HT1080 (cell line): ENCODE data around the gene MPDU1. TPM values are rescaled to one million over a fixed set of nuclear protein-coding genes. Genes with fewer than 3 reads are reported as not detected.

Experiments used
- DNase-seq: peaks from one replicate; pipeline ENCODE4 v3.0.0-alpha.2; 2015; ENCODE audit warnings: low read depth
- polyA plus RNA-seq, 2 experiments: library from polyadenylated mRNA; depleted of rRNA; stranded (reverse); fragments of >200 nt; gene quantifications; 2 replicates each; pipeline ENCODE4 v1.2.3, GENCODE V29; 2015
- total RNA-seq: library from RNA; depleted of rRNA; stranded (reverse); fragments of >200 nt; shearing (Covaris generic); gene quantifications from 2 replicates; pipeline ENCODE4 v1.2.3, GENCODE V29; 2014; rRNA removed

MPDU1 gene
- total RNA-seq: 148 and 177 TPM in 2 replicates
- 158 and 163 TPM in 2 replicates for polyA plus RNA-seq (2015; cell fraction: cytosol; rRNA removed)
- polyA plus RNA-seq (2015; cell fraction: nucleus; rRNA removed): 174 and 184 TPM in 2 replicates

DNA sequence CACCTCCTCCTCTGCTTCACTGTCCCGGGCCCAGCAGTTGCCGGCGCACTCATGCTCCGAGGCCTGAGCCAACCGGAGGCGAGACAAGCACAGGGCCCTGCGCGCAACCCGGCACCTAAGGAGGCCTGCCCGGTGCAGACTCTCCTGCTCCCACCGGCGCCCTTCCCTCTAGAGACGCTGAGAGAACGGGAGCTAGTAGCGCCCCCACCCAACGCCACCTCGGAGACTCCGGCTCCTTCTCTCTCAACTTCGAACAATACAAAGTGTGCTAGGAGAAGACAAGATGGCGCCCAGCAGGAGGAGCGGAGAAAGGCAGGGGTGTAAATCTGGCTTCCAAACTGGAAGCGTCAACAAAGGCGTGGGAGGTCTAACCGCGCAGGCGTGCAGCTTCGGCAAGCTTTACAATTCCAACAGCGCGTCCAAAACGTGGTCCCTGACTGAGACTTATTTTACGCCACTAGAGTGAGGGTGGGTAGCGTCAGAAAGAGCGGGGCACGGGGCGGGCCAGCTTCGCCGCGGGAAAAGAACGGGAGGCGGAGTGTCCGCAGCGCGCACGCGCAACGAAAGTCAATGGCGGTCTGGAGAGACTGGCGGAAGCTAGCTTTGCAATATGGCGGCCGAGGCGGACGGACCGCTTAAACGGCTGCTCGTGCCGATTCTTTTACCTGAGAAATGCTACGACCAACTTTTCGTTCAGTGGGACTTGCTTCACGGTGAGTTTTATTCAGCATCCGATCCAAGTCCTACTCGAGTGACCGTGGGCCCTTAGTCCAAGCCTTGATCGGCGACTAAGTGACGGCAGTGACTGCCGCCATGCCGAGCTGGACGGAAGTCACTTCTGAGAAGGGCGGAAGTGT lies at the start of gene MPDU1:
MPDU1 (plus strand) TSS at position 600 of the 857 bp plus-strand sequence; CDS start at position 611, 11 bp downstream.
- DNase-seq: peak; percentile 94

DNA sequence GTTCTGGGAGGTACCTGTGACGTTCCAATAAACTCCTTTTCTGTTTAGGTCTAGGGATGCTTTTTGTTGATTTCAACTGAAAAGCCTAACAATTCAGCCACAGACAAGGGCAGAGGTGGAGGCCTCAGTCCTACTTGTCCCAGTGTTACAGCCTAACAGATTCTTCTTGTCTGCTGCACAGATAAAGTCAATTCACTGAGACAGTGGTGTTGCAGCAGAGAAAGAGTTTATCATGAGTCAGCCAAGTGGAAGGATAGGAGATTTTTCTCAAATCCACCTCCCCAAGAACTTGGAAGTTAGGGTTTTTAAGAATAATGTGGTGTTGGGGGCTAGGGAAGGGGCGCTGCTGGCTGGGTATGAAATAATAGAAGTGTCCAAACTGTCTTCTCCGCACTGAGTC lies 45.6 kb upstream of the MPDU1 start:
- DNase-seq: no peak

DNA sequence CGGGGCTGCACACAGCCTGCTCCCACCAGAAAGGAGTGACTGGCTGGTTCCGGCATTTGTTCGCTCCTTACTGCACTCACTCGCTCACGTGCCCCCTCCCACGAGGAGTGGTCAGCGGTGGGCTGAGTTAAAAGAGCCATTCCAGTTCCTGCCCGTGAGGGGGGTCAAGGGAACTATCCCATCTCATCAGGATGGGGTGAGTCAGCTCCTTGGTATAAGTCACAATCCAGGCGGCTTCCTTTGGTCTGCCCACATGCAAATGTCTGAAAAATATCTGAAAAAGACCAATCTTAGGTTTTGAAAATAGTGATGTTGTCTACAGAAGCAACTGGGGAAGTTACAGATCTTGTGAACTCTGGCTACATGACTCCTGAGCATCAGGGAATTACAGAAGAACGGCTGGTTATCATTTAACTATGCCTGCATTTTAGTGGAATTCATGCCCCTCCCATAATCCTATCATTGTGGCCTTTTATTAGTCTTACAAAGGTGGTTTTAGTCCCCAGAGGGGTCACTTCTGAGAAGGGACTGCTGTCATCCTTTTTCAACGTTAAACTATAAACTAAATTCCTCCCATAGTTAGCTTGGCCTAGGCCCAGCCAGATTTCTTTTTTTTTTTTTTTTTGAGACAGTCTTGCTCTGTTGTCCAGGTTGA lies 44.6 kb upstream of the MPDU1 start:
- DNase-seq: peak; percentile 64

DNA sequence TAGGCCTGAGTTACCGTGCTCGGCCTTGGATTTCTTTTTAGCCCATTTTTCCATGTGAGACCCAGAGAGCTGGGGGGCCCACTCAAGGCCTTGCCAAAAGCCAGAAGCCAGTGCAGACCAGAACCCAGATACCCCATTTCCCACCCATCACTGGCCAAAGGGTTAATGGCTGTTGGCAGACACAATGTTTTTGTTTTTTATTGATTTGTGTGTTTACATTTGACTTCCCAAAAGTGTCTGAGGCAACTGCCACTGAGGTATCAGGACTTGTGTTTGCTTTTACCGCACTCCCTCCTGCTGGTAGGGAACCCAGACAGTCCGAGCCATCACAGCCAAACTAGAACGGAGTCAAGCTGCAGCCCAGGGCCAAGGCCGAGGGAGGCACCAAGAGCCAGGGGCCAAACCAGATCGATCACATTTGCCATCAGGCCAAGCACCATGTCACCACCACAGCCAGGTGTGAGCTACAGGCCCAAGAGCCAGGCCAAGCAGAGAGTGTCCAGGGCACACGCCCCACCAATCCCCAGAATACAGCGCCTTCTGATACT lies 42.5 kb upstream of the MPDU1 start:
- no peak for DNase-seq

DNA sequence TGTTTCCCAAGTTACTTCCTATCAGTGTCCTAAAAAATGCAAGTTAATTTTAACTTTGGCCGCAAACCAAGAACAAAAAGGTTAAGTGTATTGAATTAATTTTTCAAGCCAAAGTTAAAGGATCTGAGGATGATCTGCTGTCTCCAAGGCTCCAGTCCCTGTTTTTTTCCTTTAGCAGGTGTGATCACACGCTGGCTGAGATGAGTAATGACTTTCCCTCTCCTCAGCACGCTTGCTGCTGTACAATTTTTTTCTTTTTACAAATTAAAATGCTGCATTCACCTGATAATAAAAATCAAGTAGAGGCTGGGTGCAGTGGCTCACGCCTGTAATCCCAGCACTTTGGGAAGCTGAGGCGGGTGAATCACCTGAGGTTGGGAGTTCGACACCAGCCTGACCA lies 38.7 kb upstream of the MPDU1 start:
- no peak for DNase-seq

DNA sequence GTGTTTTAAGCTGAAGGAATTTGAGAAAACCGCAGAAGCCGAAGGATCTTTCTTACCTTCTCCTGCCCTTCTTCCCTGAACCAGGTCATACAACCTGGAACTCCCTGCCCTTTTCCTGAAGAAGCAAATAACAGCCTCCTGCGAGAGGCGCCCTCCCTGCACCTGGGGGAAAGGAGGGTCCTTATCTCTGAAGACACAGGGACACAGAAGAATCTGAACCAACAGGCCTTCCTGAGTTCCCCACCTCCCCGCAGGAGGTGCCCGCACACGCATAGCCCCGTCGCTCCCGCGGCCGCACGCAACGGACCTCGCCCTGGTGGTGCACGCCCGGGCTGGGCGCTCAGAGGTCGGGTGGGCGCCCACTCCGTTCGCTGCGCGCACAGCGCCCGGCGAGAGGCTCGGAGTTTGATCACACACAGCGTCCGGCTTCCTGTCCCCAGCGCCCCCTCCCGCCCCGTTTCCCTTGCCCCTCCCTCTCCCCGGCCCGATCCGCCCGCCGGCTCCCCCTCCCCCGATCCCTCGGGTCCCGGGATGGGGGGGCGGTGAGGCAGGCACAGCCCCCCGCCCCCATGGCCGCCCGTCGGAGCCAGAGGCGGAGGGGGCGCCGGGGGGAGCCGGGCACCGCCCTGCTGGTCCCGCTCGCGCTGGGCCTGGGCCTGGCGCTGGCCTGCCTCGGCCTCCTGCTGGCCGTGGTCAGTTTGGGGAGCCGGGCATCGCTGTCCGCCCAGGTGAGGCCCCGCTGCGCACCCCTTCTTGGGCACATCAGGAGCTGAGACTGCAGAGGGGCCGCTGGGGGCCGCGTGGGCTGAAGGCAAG lies 34.9 kb upstream of the MPDU1 start, which contains the start of gene TNFSF12:
TNFSF12 (plus strand) TSS at position 474 of the 816 bp plus-strand sequence; CDS start at position 570, 96 bp downstream.
- DNase-seq: no peak

DNA sequence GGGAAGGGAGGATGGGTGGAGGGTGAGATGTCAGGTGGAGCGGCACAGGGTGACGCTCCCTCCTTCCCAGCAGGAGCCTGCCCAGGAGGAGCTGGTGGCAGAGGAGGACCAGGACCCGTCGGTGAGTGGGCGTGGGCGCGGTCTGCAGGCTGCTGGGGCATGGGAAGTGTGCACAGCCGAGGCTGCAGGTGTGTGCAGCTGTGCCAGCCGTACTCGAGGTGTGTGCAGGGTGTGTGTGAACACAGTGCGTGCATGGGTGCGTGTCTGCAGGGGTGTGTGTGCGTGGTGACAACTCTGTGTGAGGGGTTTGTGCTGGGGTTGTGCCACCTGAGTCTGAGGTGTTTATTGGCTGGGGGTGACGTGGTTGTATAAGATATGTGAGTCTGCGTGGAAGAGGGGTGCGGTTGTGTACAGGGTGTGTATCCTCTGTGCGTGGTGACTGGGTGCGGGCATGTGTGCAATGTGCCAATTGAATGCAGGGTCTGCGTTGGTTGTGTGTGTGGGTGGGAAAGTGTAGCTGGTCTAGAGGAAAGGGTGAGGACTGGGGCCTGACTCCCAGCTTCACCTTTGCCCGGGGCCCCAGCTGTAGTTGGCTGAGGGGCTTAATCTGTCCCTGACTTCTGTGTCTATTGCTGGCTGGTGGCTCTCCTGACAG lies 34.1 kb upstream of the MPDU1 start:
- DNase-seq: no peak

DNA sequence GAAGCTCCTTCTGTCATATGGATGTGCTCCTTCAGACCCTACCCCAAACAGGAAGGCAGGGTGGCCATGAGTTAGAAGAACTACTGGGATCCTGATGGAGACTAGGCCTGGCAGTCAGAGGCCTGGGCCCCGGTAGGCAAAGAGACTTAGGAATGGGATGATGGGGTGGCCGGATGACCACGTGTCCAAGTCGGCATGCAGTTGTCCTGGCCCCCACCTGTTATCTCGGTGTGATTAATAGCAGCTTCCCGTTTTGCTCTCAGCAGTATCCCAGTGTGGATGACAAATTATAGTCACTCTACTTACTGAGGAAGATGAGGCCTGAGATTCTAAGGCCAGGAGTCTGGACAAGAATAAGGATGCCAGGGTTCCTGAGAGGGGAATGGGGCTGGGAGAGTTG lies 33.3 kb upstream of the MPDU1 start:
- DNase-seq: no peak

DNA sequence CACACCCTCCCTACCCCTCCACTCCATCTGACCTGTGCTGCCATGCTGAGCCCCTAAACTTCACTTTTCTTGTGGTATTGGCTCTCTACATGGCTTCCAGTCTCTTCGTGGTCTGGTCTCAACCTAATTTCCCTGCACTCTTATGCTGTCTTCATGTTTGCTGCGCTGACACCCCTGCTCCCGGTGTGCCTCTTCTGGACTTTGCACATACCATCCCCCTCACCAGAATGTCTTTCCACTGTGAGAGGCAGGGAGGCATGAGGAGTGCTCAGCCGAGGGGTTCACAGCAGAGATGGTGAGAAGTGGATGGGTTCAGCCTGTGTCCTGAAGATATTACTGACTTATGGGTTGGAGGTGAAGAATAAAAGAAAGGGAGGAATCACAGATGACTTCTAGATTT lies 32.3 kb upstream of the MPDU1 start:
- no peak for DNase-seq

DNA sequence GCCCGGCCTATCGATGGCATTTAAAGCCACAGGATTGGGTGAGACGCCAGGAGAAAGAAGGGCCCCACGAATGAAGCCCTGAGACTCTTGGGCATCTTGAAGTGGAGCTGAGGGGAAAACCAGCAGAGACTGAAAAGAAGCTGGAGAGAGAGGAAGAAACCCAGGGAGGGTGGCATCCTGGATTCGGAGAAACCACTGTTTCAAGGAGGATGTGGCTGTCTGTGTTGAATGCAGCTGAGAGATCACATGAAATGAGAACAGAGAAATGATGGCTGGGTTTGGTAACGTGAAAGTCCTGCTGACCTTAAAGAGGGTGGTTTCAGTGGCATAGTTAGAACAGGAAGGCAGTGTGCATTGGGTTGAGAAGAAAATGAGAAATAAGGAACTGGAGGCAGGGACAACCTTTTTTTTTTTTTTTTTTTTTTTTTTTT lies 31.0 kb upstream of the MPDU1 start:
- DNase-seq: no peak

DNA sequence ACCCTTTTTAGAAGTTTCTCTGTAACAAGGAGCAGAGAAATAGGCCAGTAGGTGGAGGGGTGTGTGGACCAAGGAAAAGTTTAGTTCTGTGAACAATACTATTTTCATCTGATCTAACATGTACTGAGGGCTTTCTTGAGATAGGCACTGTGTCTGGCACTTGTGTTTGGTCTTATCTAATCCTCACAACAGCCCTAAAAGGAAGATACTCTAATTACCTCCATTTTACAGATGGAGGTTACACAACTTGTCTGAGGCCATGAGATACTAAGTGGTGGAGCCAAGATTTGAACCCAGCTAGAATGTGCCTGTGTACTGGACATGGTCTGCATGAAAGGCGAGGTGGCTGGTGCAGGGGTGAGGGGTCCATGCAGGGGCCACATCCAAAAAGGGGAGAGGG lies 30.3 kb upstream of the MPDU1 start:
- no peak for DNase-seq

DNA sequence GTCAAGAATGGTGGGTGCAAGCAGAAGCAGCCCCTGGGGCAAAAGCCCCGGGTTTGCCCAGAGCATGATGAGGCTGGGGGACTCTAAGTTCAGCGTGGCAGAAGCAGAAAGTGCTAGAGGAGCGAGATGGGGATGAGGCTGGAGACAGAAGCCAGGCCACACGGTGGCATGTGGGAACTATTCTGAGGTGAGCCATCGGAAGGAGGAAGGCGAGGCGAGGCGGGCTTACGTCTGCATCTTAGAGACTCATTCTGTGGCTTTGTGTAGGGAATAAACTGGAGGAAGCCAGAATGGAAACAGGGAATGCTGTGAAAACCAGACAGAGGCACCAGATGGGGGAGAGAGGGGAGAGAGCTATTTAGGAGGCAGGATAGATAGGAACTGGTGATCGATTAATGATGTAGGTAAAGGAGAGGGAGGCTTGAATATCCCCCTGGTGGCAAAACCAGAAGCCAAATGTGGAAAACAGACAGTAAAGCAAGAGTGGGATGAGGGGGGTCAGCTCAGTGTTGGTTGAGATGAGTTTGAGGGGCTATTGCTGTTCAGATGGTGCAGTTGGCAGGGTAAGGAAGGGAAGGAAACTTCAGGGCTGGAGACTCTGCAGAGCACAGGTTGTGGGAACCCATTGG lies 28.2 kb upstream of the MPDU1 start:
- no peak for DNase-seq

DNA sequence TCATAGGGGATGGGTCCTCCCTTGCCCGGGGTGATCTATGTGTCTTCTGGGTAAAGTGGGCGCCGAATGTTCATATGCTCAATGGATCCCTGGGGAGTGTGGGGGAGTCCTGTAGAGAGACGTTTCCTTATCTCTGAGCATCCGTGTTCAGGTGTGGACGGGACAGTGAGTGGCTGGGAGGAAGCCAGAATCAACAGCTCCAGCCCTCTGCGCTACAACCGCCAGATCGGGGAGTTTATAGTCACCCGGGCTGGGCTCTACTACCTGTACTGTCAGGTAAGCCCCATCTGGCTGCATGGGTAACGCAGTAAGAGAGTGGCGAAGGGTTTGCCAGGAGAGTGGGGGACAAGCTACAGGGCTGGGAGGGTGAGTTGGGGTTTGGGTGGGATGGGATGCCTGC lies 27.0 kb upstream of the MPDU1 start:
- no peak for DNase-seq

DNA sequence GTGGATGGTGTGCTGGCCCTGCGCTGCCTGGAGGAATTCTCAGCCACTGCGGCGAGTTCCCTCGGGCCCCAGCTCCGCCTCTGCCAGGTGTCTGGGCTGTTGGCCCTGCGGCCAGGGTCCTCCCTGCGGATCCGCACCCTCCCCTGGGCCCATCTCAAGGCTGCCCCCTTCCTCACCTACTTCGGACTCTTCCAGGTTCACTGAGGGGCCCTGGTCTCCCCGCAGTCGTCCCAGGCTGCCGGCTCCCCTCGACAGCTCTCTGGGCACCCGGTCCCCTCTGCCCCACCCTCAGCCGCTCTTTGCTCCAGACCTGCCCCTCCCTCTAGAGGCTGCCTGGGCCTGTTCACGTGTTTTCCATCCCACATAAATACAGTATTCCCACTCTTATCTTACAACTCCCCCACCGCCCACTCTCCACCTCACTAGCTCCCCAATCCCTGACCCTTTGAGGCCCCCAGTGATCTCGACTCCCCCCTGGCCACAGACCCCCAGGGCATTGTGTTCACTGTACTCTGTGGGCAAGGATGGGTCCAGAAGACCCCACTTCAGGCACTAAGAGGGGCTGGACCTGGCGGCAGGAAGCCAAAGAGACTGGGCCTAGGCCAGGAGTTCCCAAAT lies 26.4 kb upstream of the MPDU1 start:
- no peak for DNase-seq

DNA sequence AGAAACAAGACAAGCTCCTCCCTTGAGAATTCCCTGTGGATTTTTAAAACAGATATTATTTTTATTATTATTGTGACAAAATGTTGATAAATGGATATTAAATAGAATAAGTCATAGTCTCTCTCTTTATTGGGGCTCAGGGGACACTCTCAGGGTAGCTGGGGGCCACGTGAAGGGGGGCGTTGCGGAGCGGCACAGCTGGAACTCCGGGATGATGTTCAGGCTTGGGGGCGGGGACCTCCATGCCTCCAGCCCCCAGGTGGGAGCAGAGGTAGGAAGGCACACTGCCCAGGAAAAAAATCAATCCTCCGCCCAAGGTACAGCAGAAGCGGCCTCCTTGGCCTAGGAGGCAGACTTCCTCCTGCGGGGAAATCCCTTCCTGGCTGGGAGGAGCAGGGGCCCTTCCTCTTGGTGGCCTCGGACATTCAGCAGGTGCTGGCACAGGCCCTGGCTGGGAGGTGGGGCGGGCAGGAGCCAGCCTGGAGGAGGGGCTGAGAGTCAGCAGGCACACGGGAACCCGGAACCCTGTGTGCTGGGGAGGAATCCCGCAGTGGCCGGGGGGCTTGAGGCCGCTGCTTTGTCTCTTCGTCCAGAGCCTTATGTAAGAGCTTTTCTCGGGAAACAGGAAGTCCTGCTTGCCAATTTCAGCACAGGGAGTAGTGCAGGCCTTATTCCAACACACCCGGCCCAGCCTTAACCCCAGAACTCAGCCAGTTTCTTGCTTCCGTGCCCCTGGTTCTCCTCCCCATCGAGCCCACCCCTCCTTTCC lies 25.7 kb upstream of the MPDU1 start:
- DNase-seq: no peak

DNA sequence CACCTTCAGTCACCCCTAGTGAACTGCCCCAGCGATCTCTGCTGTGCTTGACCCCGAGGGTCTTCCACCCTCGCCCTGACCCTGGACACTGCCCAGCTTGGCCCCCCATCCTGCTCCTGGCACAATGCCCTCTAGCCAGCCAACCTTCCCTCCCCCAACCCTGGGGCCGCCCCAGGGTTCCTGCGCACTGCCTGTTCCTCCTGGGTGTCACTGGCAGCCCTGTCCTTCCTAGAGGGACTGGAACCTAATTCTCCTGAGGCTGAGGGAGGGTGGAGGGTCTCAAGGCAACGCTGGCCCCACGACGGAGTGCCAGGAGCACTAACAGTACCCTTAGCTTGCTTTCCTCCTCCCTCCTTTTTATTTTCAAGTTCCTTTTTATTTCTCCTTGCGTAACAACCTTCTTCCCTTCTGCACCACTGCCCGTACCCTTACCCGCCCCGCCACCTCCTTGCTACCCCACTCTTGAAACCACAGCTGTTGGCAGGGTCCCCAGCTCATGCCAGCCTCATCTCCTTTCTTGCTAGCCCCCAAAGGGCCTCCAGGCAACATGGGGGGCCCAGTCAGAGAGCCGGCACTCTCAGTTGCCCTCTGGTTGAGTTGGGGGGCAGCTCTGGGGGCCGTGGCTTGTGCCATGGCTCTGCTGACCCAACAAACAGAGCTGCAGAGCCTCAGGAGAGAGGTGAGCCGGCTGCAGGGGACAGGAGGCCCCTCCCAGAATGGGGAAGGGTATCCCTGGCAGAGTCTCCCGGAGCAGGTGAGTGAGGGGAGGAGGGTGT lies 24.9 kb upstream of the MPDU1 start, which contains the start of gene TNFSF13:
TNFSF13 (plus strand) TSS at position 207 of the 776 bp plus-strand sequence; CDS start at position 497, 290 bp downstream.
- DNase-seq: no peak

DNA sequence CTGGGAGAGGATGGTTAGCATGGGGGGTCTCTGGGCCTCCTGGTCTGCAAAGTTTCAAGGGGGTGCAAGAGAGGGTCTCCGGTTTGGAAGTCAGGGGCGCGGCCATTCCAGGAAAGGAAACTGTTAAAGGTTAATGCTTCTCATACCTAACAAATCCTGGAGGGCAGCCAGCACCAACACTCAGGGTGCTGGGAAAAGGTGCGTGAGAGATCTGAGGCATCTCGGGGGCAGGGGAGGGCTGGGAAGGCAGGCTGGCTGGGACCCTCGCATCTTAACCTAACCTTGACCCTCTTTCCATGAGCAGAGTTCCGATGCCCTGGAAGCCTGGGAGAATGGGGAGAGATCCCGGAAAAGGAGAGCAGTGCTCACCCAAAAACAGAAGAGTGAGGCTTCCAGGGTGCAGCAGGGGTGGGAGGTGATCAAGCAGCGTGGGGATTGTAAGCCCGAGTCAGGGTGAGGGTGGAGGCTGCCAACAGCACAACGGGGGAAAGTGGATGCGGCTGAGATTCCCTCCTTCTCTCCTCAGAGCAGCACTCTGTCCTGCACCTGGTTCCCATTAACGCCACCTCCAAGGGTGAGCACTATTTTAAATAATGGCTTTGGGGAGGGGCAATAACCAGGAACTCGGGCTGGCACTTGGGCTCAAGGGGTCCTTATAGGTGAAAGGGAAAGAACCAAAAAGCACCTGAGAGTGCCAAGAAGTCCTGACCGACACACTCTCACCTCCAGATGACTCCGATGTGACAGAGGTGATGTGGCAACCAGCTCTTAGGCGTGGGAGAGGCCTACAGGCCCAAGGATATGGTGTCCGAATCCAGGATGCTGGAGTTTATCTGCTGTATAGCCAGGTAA lies 24.1 kb upstream of the MPDU1 start:
- no peak for DNase-seq
